Upper lobe of left lung (tissue), 6 donors: ENCODE results near the gene TRDMT1. TPM values are rescaled to one million over a fixed set of nuclear protein-coding genes. Genes with fewer than 3 reads are reported as not detected.

Experiments
- ATAC-seq, 2 donors: fragments of 200-7000 bp; cut with Tn5 transposase; one replicate each; pipeline ENCODE4 v1.9.1; 2022; ENCODE audit warnings: mild to moderate bottlenecking in 2 of 2, moderate library complexity in 2 of 2; ENCODE audit not compliant: low FRiP score in 2 of 2
- DNase-seq, 2 donors: peaks; one replicate each; pipeline ENCODE4 v3.0.0-alpha.2; 2019 to 2020
- H3K27ac ChIP-seq, 4 donors: fragments of 200-600 bp; sonication (generic); one replicate each; pipeline ENCODE4 v1.5.1; 2016 to 2019
- H3K27me3 ChIP-seq, 4 donors: fragments of 200-600 bp; sonication (generic); one replicate each; pipeline ENCODE4 v1.5.1; 2017 to 2019
- H3K36me3 ChIP-seq, 4 donors: fragments of 200-600 bp; sonication (generic); one replicate each; pipeline ENCODE4 v1.5.1; 2016 to 2019
- H3K4me1 ChIP-seq, 4 donors: fragments of 200-600 bp; sonication (generic); one replicate each; pipeline ENCODE4 v1.5.1; 2018 to 2019
- H3K4me3 ChIP-seq, 4 donors: fragments of 200-600 bp; sonication (generic); one replicate each; pipeline ENCODE4 v1.5.1; 2017 to 2019; ENCODE audit warnings: mild to moderate bottlenecking in 2 of 4, moderate library complexity in 1 of 4
- H3K9me3 ChIP-seq, 4 donors: fragments of 200-600 bp; sonication (generic); one replicate each; pipeline ENCODE4 v1.5.1; 2018 to 2019
- EP300 ChIP-seq, 4 donors: sonication (generic); formaldehyde crosslinking; IDR thresholded peaks; one replicate each; pipeline ENCODE4 v1.5.1; 2017; ENCODE audit warnings: antibody characterized with exemption in 4 of 4, control low read depth in 2 of 4
- POLR2A ChIP-seq, 4 donors: fragments of 450-650 bp; IDR thresholded peaks; one replicate each; pipeline ENCODE4 v1.5.1; 2016 to 2017; ENCODE audit warnings: antibody characterized with exemption in 4 of 4, mild to moderate bottlenecking in 2 of 4
- POLR2AphosphoS5 ChIP-seq, 2 donors: sonication (generic); formaldehyde crosslinking; IDR thresholded peaks; one replicate each; pipeline ENCODE4 v1.5.1; 2017; ENCODE audit warnings: antibody characterized with exemption in 2 of 2
- WGBS, 2 donors: methylation state at CpG; one replicate each; pipeline ENCODE4 v1.1.5; 2017 to 2018; 5-methylcytosine and 5-hydroxymethylcytosine counted together
- small RNA-seq, 4 donors: library from RNA; depleted of rRNA; stranded (forward); fragments of <200 nt; gene quantifications; one replicate each; pipeline ENCODE3, GENCODE V24; 2016
- total RNA-seq, 6 donors: library from RNA; depleted of rRNA in 4 of 6; stranded (reverse); fragments of >200 nt in 4 of 6; gene quantifications; one replicate each; pipeline versions ENCODE4 v1.1.0 to v1.2.1, GENCODE V29; 2016 to 2021
- TF ChIP-seq, protein P1 (sequence below), 6 experiments: fragments of 450-650 bp in 4 of 6; fragments of 200-600 bp in 2 of 6; sonication (generic) in 2 of 6; IDR thresholded peaks; one replicate each; pipeline ENCODE4 v1.5.1; 2016 to 2019; ENCODE audit warnings: antibody characterized with exemption in 6 of 6
- donor health status: DM: no; HTN: no; CAD: no; lungs with moderate emphysema.
- donor health status: DM: no; HTN: yes; CAD: no; lungs with severe emphysema.

The TRDMT1 gene
- total RNA-seq, 6 donors from 2014 or later, result 5.8 to 22.0 (median 7.4) TPM

- WGBS, 2 donors, result 94 to 96% methylated on average over 3 of the region's 3 CpGs
- Histone ChIP-seq H3K27ac (no peak overlapping the region), H3K4me1 (peaks cover 0 to 4% (median 0%) of the 10 kb centered on the region in 4 donors), H3K36me3 (no peaks in the 10 kb centered on the region), H3K27me3 (no peaks in the 10 kb centered on the region), H3K9me3 (no peaks in the 10 kb centered on the region), H3K4me3 (no peak overlapping the region)
- no peak for TF ChIP-seq EP300 (IDR thresholded peaks at IDR 0.05)
- TF ChIP-seq, protein P1, sequence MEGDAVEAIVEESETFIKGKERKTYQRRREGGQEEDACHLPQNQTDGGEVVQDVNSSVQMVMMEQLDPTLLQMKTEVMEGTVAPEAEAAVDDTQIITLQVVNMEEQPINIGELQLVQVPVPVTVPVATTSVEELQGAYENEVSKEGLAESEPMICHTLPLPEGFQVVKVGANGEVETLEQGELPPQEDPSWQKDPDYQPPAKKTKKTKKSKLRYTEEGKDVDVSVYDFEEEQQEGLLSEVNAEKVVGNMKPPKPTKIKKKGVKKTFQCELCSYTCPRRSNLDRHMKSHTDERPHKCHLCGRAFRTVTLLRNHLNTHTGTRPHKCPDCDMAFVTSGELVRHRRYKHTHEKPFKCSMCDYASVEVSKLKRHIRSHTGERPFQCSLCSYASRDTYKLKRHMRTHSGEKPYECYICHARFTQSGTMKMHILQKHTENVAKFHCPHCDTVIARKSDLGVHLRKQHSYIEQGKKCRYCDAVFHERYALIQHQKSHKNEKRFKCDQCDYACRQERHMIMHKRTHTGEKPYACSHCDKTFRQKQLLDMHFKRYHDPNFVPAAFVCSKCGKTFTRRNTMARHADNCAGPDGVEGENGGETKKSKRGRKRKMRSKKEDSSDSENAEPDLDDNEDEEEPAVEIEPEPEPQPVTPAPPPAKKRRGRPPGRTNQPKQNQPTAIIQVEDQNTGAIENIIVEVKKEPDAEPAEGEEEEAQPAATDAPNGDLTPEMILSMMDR (IDR thresholded peaks at IDR 0.05), result no peak
- no peak for TF ChIP-seq POLR2A (IDR thresholded peaks at IDR 0.05)
- no peak for TF ChIP-seq POLR2AphosphoS5 (IDR thresholded peaks at IDR 0.05)
- no peak for ATAC-seq
- DNase-seq, result no peak
Measured at GRCh38 chr10:17098012-17098411, 103.5 kb downstream of the TRDMT1 start.

Small RNA genes within 50 kb of the gene (small RNA-seq; reads per million reads assigned to genes)
- 0 reads per million in 4 donors for gene AC067747.1

Other genes with a start within 250 kb of the TRDMT1 start
- 1 to 10 TPM; 1.0 to 9.4 (median 5.3) TPM for gene CUBN, start 71.9 kb downstream of the TRDMT1 start, total RNA-seq
- gene VIM, start 26.6 kb upstream of the TRDMT1 start, total RNA-seq, result 1,000 to 10,000 TPM in 5 of 6 donors, 100 to 1,000 TPM in 1; 999 to 2,711 (median 1,731) TPM